UCSD-AML1 (cell line): Measurements from ENCODE around the gene ABHD16A.

Source experiments
- DNase-seq: peaks from one replicate; lab custom pipeline; 2025; ENCODE audit not compliant: unreplicated experiment; lab: John Stamatoyannopoulos, UW

Gene ABHD16A

GRCh38 chr6:31732029-31732428, 28.9 kb upstream of the ABHD16A start:
- DNase-seq = no peak

GRCh38 chr6:31730631-31731086, 27.5 kb upstream of the ABHD16A start:
- no peak for DNase-seq

DNA sequence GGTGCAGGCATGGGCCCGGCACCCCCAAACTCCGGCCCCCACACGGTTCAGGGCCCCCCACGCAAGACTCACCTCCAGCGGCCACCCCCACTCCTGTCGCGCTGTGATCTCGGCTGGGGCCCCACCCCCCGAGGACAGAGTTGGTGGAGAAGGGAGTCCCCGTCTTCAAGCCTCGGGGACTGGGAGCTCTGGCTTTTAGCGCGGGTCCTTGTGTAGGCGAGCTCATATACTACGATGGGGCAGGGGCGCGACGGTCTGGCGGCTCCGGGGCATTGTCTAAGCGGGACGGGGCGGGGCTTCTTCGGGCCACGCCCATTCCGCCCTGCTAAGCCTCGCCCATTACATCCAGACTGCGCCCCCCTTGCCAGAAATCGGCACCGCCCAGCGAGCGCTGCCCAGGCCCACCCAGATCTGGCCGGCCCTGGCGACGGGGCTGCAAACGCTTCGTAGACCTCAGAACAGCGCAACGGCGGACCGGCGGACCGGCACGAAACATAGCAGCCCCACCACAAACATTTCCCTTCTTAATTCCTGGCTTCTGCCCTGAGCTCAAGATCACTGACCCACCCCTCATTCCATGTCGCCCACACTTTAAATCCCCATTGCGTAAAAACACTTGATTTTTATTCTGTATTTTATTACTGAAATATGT, 27.0 kb upstream of the ABHD16A start:
- peak; percentile 92 for DNase-seq

DNA sequence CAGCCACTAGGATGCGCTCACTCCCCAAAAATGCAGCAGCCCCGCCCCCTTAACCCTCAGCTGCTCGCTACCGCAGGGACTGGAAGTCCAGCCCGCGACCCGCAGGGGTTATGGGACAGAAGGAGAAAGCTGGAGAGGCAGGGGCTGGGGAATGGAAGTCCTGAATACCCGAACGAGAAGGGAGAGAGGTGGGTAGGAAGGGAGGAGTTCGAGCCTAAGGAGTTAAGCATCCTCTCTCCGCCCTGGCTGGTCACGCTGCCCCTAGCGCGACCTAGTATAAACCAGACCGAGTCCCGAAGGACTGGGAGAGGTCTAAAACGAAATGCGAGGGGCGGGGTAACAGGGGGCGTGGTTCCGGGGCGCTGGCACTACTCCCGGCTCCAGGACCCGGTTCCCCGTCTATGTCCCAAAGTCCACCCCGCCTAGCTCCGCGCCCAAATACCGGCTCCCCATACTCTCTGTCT, 26.4 kb upstream of the ABHD16A start:
- DNase-seq = peak; percentile 94

GRCh38 chr6:31728767-31729514, 25.8 kb upstream of the ABHD16A start, which contains the start of gene DDAH2:
Gene DDAH2, minus strand, starts transcription at chr6:31729299. Its CDS starts 138 bp downstream, at chr6:31729161.
- DNase-seq = no peak

GRCh38 chr6:31727717-31728671, 24.9 kb upstream of the ABHD16A start:
- no peak for DNase-seq

DNA sequence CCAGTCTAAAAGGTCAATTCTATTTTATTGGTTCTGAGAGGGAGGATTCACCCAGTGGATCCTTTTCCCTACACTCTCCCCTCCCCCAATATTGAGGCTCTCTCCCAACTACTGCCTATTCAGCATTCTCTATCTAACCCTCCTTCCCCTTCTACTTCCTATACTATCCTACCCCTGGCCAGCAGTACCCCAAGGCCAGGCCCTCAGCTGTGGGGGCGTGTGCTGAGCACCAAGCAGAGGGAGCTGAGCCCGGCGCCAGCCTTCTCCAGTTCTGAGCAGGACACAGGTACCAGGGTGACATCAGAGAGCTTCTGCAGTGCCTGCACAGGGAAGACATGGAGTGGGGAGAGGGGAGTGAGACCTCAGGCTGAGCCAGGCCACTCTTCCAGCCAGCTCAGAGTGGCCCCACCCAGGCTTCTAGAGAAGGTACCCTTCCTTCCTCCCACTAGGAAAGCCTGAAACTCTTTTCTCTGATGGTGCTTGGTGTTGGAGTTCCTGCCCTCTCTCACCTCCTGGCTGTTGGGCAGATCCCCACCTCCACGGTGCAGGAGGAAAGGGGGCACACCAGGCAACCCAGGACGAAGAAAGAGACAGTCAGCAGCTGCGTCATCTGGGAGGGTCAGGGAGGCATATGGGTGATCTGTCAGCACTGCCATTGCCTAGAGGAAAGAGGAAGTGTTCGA, 24.1 kb upstream of the ABHD16A start:
- peak; percentile 71 for DNase-seq

DNA sequence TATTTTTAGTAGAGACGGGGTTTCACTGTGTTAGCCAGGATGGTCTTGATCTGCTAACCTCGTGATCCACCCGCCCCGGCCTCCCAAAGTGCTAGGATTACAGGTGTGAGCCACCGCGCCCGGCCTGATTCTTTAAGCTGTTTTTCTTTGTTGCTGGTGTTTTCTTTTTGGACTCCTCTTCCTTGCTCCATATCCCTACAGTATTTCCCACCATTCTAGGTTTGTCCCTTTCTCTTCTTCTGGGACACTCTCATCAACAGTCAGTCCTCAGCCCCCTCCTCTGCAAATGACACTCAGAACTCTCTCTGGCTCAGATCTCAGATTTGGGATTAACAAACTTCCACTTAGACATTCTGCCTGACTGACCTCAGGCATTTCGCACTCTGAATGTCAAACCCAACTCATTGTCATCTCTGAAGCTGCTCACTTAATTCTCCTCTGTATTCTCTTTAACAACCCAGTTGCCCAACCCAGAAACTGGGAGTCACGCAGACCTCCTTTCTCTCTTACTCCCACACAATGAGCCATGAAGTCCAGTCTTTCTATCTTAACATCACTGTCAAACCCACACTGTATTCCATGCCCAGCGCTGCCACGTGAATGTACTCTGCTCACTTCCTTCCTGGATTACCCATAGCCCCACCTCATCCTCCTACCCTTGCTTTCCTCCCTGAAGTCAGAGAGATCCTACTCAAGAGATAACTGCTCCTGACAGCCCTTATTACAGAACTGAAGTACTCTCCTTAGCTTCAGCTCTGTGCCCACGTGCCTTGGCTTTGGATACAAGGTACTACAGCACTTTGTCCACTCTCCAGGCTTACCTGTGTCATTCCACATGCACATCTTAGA, 22.6 kb upstream of the ABHD16A start:
- peak; percentile 63 for DNase-seq

DNA sequence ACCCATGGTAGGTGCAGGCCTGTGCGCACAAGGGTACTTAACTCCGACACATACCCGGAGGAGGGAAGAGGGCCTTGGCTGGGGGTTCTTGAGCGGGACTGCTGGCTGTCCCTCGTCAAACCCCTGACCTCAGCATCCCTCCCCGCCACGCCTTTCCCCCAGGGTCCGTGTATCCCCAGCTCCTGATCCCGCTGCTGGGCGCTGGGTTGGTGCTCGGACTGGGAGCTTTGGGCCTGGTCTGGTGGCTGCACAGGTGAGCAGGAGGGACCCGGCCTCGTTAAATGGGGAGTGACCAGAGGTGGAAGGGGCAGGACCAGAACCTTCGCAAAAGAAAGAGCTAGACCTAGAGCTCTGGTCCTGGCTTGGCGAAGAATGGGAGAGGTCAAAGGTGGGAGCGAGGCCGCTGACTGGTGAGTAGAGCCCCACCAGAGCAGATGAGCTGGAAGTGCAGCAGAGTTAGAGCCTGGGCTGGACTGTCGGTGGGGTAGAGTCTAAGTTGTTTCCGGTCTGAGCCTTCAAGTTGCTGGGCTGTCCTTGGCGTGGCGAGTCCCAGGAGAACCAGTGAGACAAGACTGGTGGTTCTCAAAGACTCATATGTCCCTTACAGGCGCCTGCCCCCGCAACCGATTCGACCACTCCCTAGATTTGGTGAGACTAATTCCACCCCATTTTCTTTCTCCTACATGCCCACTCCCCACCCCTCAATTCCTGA, 21.0 kb upstream of the ABHD16A start:
- DNase-seq = no peak

DNA sequence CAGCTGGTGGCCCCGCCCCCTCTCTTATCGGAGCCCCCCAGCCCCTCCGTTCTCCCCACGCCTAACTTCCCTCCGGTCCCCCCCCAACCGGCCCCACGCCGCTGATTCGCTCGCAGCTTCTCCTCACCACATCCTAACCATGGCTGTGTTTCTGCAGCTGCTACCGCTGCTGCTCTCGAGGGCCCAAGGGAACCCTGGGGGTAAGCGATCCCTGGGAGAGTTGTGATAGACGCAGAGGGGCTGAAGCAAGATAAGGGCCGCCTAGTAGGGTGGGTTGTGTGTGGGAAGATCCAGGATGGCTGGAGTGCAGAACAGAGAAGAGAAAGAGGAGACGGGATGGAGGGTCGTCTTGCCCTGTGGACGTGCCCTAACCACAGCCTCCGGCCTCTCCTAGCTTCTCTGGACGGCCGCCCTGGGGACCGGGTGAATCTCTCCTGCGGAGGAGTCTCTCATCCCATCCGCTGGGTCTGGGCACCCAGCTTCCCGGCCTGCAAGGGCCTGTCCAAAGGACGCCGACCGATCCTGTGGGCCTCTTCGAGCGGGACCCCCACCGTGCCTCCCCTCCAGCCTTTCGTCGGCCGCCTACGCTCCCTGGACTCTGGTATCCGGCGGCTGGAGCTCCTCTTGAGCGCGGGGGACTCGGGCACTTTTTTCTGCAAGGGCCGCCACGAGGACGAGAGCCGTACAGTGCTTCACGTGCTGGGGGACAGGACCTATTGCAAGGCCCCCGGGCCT, 20.3 kb upstream of the ABHD16A start, which contains the start of gene MPIG6B:
MPIG6B (plus strand) TSS at position 129 of the 735 bp plus-strand sequence; CDS start at position 140, 11 bp downstream.
- DNase-seq = peak; percentile 80

- DNase-seq = no peak
Observed at GRCh38 chr6:31722173-31722572, 19.0 kb upstream of the ABHD16A start.

- DNase-seq = no peak
Observed at GRCh38 chr6:31721351-31722020, 18.4 kb upstream of the ABHD16A start, which contains the start of gene LY6G6C. Gene LY6G6C, minus strand, starts transcription at chr6:31721746. Its CDS starts 67 bp downstream, at chr6:31721679.

DNA sequence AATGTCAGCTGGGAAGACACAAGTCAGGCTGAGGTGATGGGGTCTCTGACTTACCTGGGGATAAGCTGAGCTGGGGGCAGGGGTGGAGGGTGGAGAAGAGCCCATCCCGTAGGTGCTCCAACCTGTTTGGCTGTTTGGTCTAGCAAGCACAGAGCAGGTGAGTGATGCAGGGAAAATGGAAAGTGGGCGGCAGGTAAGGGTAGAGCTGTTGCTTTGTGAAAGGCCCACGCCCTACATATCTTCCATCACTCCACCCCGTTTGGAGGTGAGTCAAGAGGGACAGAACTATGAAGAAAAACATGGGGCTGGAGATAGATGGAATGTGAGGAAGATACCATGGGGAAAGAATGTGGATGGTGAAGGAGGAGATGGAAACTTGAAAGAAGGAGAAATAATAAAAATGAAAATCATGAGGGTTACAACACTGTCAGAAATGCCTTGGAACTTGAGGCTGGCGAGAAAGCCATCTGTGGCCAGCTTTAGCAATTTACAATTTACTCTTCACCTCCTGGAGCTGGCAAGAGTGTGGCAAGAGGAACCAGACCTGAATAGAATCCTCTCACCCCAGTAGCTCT, 17.2 kb upstream of the ABHD16A start:
- no peak for DNase-seq

- DNase-seq = no peak
Observed at GRCh38 chr6:31719001-31719400, 15.9 kb upstream of the ABHD16A start.

GRCh38 chr6:31718265-31718664, 15.1 kb upstream of the ABHD16A start:
- no peak for DNase-seq

DNA sequence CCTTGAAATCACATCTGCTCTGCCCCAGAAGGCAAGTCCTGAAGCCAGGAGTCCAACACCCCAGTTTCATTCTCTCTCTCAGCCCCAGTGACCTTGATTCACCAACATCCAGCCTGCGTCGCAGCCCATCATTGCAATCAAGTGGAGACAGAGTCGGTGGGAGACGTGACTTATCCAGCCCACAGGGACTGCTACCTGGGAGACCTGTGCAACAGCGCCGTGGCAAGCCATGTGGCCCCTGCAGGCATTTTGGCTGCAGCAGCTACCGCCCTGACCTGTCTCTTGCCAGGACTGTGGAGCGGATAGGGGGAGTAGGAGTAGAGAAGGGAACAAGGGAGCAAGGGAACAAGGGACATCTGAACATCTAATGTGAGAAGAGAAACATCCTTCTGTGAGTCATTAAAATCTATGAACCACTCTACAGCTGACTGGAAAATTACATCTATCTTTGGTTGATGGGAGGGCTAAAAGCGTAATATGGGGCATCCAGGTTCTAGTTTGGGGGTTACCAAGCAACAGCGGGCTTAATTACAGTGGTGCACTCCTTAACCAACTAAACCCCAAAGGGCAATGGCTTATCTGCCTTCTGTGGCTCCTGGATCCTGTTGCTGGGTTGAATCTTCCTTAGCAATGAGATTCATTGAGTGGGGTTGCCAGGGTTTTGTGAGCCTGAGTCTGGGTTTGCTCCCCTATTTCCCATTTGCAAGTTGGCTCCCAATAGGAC, 14.5 kb upstream of the ABHD16A start:
- no peak for DNase-seq
